HepG2 (cell line): ENCODE results near the gene GADD45B. TPM values are rescaled to one million over a fixed set of nuclear protein-coding genes. Genes with fewer than 3 reads are reported as not detected.

Source experiments
- ATAC-seq: fragments of 200-7000 bp; cut with Tn5 transposase; 3 replicates; pipeline ENCODE4 v1.9.1; 2020; ENCODE audit warnings: mild to moderate bottlenecking, moderate library complexity
- BruUV-seq: library from RNA; stranded (reverse); fragments of 400-500 nt; replicated peaks from 2 replicates; lab custom pipeline; 2021; lab: Mats Ljungman, UMichigan
- CTCF ChIA-PET: fragments of 300-600 bp; formaldehyde crosslinking; extraction: SDS; loops from one replicate; lab custom pipeline; 2021; ENCODE audit warnings: low total read pairs, inconsistent platforms, low intra/inter-chr PET ratio; lab: Yijun Ruan, JAX
- POLR2A ChIA-PET: fragments of 350-600 bp; sonication (Branson Sonifier 250); formaldehyde crosslinking; loops from one replicate; lab custom pipeline; 2020; ENCODE audit warnings: antibody characterized with exemption, inconsistent platforms; lab: Yijun Ruan, JAX
- DNase-seq: peaks from one replicate; pipeline ENCODE4 v3.0.0-alpha.2; 2015; ENCODE audit warnings: low spot score
- FAIRE-seq: peaks from 3 replicates; lab custom pipeline; 2011; peaks lifted over from hg19 to GRCh38; lab: Jason Lieb, UNC
- H2AFZ ChIP-seq: one replicate; pipeline ENCODE4 v1.6.1; 2011; ENCODE audit warnings: low read length, inconsistent platforms
- H3K27ac ChIP-seq: fragments of 300-600 bp; 3 replicates; pipeline ENCODE4 v1.8.0; 2011; ENCODE audit warnings: mixed run types, mild to moderate bottlenecking, mixed read lengths, low read length, inconsistent platforms; ENCODE audit not compliant: insufficient read depth; ENCODE audit errors: extremely low read length
- H3K27me3 ChIP-seq, 2 experiments: fragments of 200-600 bp in 1 of 2; 2 replicates in 1 of 2; 3 replicates in 1 of 2; pipeline versions ENCODE4 v1.6.0 to v1.8.0; 2011; ENCODE audit warnings: low read length in 2 of 2, mild to moderate bottlenecking in 2 of 2, moderate library complexity in 2 of 2, inconsistent platforms in 1 of 2; ENCODE audit not compliant: insufficient read depth in 2 of 2, control insufficient read depth in 1 of 2
- H3K36me3 ChIP-seq, 2 experiments: fragments of 200-600 bp in 1 of 2; replicated peaks in 1 of 2; 2 replicates in 1 of 2; 3 replicates in 1 of 2; pipeline versions ENCODE4 v1.5.1 to v1.8.0; 2011; ENCODE audit warnings: low read length in 2 of 2, inconsistent platforms in 1 of 2; ENCODE audit not compliant: insufficient read depth in 2 of 2, control insufficient read depth in 1 of 2
- H3K4me1 ChIP-seq: 2 replicates; pipeline ENCODE4 v1.5.1; 2012; ENCODE audit warnings: low read length, inconsistent platforms; ENCODE audit not compliant: insufficient read depth
- H3K4me2 ChIP-seq: 2 replicates; pipeline ENCODE4 v1.6.0; 2011; ENCODE audit warnings: low read depth, low read length, inconsistent platforms
- H3K4me3 ChIP-seq, 3 experiments: fragments of 200-600 bp in 1 of 3; sonication (generic), shearing (Covaris generic) in 1 of 3; replicated peaks in 1 of 3; 2 replicates each; pipeline ENCODE4 v1.5.1; 2011 to 2016; ENCODE audit warnings: low read length in 3 of 3, inconsistent platforms in 2 of 3, low read depth in 2 of 3, mild to moderate bottlenecking in 2 of 3, control low read depth in 1 of 3, mixed read lengths in 1 of 3; ENCODE audit not compliant: insufficient read depth in 1 of 3
- H3K79me2 ChIP-seq: one replicate; pipeline ENCODE4 v1.6.1; 2011; ENCODE audit warnings: low read length, inconsistent platforms; ENCODE audit not compliant: insufficient read depth
- H3K9ac ChIP-seq: 2 replicates; pipeline ENCODE4 v1.6.0; 2011; ENCODE audit warnings: mild to moderate bottlenecking, low read depth, low read length, inconsistent platforms; ENCODE audit not compliant: insufficient read depth
- H3K9me3 ChIP-seq: 2 replicates; pipeline ENCODE4 v1.5.1; 2012; ENCODE audit warnings: mild to moderate bottlenecking, low read length
- H4K20me1 ChIP-seq: 2 replicates; pipeline ENCODE4 v1.6.0; 2011; ENCODE audit warnings: inconsistent platforms, mild to moderate bottlenecking, low read length, moderate library complexity; ENCODE audit not compliant: insufficient read depth
- TGIF2 ChIP-seq: IDR thresholded peaks from 2 replicates; pipeline ENCODE4 v1.6.1; 2016; ENCODE audit warnings: control low read depth, missing compliant biosample characterization
- WGBS: methylation state at CpG from one replicate; pipeline ENCODE4 v1.1.6; 2017; ENCODE audit warnings: low lambda C conversion rate; 5-methylcytosine and 5-hydroxymethylcytosine counted together
- in situ Hi-C: cut with HindIII; loops from 2 replicates; pipeline ENCODE4 v1.10.0; 2017; ENCODE audit warnings: low pct_unique_long_range_greater_than_20kb; ENCODE audit not compliant: extremely low pct_ligation_motif_present
- intact Hi-C: fragments of 100-400 bp; cut with micrococcal nuclease; formaldehyde crosslinking; loops from one replicate; pipeline ENCODE4 v1.10.0; 2022; ENCODE audit not compliant: unreplicated experiment
- polyA plus RNA-seq, 8 experiments: library from polyadenylated mRNA; depleted of rRNA in 3 of 8; stranded (reverse) in 7 of 8; unstranded in 1 of 8; fragments of >200 nt; fragmentation: Illumina TruSeq in 4 of 8; extraction: Trizol in 4 of 8; gene quantifications; 2 replicates each; pipeline versions ENCODE4 v1.2.1 to v1.2.3, GENCODE V29; 2011 to 2016; ENCODE audit warnings: low read depth in 4 of 8, missing spikeins in 1 of 8, mixed read lengths in 1 of 8; ENCODE audit not compliant: insufficient read depth in 1 of 8
- total RNA-seq, 5 experiments: library from RNA; depleted of rRNA; stranded (reverse); fragments of >200 nt; fragmentation: Illumina TruSeq; extraction: Trizol; gene quantifications; 2 replicates each; pipeline ENCODE4 v1.2.3, GENCODE V29; 2016; ENCODE audit warnings: low read depth in 1 of 5
- TF ChIP-seq, protein P1 (sequence below): sonication (generic); formaldehyde crosslinking; IDR thresholded peaks from 2 replicates; pipeline ENCODE4 v1.4.0; 2020; ENCODE audit warnings: missing genetic modification reagents, borderline replicate concordance
- TF ChIP-seq, protein P2 (sequence below): sonication (generic); formaldehyde crosslinking; IDR thresholded peaks from 2 replicates; pipeline ENCODE4 v1.9.0; 2022; ENCODE audit warnings: low read depth, missing genetic modification reagents
- TF ChIP-seq, protein P3 (sequence below): sonication (generic); formaldehyde crosslinking; IDR thresholded peaks from 2 replicates; pipeline ENCODE4 v1.5.0; 2020; ENCODE audit warnings: missing genetic modification reagents

Gene GADD45B
- total and polyA plus RNA-seq, 2 of the 13 experiments (the other 11 are each of a cell fraction or from before 2014, with no cell fraction given), result 4.6 to 34.1 TPM

DNA sequence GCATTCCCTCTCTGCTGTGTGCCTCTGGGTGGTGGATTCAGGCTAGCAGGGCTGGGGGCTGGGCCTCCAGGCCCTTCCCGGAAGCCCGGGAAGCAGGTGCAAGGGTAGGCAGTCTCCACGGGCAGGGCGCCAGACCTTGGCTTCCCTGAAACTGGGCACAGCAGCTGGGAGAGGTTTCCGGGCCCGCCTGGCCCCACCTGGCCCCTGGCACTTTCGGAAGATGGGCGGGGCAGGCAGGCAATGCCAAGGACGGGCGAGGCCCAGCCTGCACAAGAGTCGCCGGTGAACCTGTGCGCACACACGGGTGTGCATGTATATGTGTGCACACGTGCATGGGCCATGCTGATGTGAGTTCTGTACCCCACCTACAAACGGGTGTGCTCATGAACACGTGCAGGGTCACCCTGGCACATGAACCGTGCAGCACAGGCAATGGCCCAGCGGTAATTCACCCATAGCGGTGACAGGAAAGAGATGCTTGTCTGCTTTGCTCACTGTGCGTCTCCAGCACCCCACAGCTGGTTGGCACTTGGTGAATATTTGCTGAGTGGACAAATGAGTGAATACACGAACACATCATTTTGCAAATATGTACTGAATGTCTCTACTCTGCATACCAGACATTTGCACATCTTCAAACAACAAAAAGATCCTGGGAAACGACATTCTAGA lies 15.3 kb downstream of the GADD45B start (continued):
- TF ChIP-seq, protein P1, sequence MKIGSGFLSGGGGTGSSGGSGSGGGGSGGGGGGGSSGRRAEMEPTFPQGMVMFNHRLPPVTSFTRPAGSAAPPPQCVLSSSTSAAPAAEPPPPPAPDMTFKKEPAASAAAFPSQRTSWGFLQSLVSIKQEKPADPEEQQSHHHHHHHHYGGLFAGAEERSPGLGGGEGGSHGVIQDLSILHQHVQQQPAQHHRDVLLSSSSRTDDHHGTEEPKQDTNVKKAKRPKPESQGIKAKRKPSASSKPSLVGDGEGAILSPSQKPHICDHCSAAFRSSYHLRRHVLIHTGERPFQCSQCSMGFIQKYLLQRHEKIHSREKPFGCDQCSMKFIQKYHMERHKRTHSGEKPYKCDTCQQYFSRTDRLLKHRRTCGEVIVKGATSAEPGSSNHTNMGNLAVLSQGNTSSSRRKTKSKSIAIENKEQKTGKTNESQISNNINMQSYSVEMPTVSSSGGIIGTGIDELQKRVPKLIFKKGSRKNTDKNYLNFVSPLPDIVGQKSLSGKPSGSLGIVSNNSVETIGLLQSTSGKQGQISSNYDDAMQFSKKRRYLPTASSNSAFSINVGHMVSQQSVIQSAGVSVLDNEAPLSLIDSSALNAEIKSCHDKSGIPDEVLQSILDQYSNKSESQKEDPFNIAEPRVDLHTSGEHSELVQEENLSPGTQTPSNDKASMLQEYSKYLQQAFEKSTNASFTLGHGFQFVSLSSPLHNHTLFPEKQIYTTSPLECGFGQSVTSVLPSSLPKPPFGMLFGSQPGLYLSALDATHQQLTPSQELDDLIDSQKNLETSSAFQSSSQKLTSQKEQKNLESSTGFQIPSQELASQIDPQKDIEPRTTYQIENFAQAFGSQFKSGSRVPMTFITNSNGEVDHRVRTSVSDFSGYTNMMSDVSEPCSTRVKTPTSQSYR (CRISPR knock-in tag), result 0 out of 2 replicates have a peak, but pooled peaks have one; percentile 24
- no peak for TF ChIP-seq TGIF2 (CRISPR knock-in tag)
- TF ChIP-seq, protein P2, sequence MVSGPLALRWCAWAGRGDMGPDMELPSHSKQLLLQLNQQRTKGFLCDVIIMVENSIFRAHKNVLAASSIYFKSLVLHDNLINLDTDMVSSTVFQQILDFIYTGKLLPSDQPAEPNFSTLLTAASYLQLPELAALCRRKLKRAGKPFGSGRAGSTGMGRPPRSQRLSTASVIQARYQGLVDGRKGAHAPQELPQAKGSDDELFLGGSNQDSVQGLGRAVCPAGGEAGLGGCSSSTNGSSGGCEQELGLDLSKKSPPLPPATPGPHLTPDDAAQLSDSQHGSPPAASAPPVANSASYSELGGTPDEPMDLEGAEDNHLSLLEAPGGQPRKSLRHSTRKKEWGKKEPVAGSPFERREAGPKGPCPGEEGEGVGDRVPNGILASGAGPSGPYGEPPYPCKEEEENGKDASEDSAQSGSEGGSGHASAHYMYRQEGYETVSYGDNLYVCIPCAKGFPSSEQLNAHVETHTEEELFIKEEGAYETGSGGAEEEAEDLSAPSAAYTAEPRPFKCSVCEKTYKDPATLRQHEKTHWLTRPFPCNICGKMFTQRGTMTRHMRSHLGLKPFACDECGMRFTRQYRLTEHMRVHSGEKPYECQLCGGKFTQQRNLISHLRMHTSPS (CRISPR knock-in tag), result peak; percentile 87
- TF ChIP-seq, all 625 proteins: peak for 14

DNA sequence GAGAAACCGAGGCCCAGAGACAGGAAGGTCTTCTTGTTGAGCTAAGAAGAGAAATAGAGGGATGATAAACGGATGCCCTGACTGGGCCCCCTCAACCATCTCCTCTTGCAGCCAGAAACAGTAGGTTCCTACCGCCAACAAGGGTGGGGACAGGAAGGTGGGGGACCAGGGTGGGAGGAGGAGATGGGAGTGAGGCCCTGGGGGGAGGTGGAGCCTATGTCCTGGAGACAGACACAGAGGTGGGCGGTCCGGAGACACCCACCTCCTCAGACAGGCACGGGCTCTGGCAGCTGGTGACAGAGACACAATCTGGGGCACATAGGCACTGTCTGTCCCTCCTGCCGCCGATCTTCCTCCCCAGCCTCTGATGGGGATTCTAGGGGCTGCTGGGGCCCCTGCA lies 16.9 kb downstream of the GADD45B start:
- ATAC-seq (no peak), FAIRE-seq (no peak), DNase-seq (no peak)
- no peaks in the 10 kb centered on the region for H3K36me3 ChIP-seq
- no peaks in the 10 kb centered on the region for H3K79me2 ChIP-seq
- in situ Hi-C loops (no loop called here), intact Hi-C loops (no loop called here)
- ChIA-PET CTCF (no interaction called here), POLR2A (interaction anchor here (8.0 kb wide), 1 partner anchor 16 kb away, joined by 65 read pairs; the partner anchor contains the start of gene GADD45B)
- no peak overlapping the region for H2AFZ ChIP-seq
- H3K4me2 ChIP-seq, result no peak overlapping the region; the same call in 1 of the 2 replicates
- WGBS, result 31% methylated on average over 8 of the region's 8 CpGs
- H3K9ac ChIP-seq, result no peak overlapping the region
- H4K20me1 ChIP-seq, result no peaks in the 10 kb centered on the region
- no peak overlapping the region for H3K4me3 ChIP-seq
- BruUV-seq, result no TSS peak
- peaks cover 15 to 65% of the 10 kb centered on the region in 2 experiments for H3K27me3 ChIP-seq
- no peaks in the 10 kb centered on the region for H3K9me3 ChIP-seq
- H3K27ac ChIP-seq, result no peak overlapping the region
- TF ChIP-seq, protein P3, sequence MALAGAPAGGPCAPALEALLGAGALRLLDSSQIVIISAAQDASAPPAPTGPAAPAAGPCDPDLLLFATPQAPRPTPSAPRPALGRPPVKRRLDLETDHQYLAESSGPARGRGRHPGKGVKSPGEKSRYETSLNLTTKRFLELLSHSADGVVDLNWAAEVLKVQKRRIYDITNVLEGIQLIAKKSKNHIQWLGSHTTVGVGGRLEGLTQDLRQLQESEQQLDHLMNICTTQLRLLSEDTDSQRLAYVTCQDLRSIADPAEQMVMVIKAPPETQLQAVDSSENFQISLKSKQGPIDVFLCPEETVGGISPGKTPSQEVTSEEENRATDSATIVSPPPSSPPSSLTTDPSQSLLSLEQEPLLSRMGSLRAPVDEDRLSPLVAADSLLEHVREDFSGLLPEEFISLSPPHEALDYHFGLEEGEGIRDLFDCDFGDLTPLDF (CRISPR knock-in tag), result no peak
- peaks cover 64% of the 10 kb centered on the region for H3K4me1 ChIP-seq
